GM19328 (cell line): ENCODE results near the gene MRPL49.
A peak's percentile ranks its signal among the peaks of the same experiment; 100 is the strongest.
"Not testable (repeated sequence)": the region's sequence is repeated elsewhere in the genome, so short reads cannot be mapped to it uniquely, and the experiment has no call there.

Experiments used
- ATAC-seq: cut with Tn5 transposase; IDR thresholded peaks from one replicate; pipeline ENCODE4 v1.9.1; 2021; ENCODE audit warnings: mild to moderate bottlenecking, moderate library complexity; ENCODE audit not compliant: unreplicated experiment

Gene MRPL49

GRCh38 chr11:65132238-65132987 lies 10.3 kb downstream of the MRPL49 start:
- ATAC-seq, result peak; percentile 47

GRCh38 chr11:65132988-65133700 lies 11.0 kb downstream of the MRPL49 start:
- no peak for ATAC-seq

- ATAC-seq, result no peak
Observed at GRCh38 chr11:65133724-65134123, 11.6 kb downstream of the MRPL49 start.

GRCh38 chr11:65134240-65134951 lies 12.3 kb downstream of the MRPL49 start, which contains the start of gene SYVN1:
Gene SYVN1 (minus strand): TSS chr11:65134519. CDS start chr11:65133601, 918 bp downstream.
- ATAC-seq, result peak; percentile 50

DNA sequence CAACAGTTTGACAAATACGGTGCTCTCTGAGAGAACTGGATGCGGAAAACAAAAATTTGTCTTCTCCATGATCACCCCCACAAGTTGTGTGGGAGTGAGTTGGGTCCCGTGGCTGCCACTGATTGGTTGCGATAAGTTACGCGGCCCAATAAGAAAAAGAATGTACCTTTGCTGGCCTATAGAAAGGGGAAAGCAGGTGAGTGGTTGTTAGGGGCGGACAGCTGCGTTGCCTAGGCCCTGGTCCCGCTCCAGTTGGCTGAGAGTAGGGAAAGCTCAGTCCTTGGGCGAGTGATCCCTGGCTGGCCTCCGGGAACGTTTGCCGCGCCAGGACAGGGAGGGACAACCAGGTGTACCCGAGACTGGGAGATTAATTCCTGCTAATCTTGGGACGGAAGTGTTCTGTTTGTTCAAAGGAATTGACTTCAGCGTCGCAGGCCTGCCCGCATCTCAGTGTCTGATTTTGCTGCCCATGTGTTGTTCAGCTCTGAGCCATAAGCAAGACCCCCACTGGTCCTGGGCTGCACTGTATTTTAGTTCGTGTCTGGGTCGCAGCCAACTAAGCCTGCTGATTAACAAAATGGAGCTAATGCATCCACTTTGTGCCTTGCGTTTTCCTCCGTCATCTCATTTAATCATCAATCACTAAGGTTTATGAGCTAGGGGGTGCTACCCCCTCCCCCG lies 13.0 kb downstream of the MRPL49 start:
- ATAC-seq, result peak; percentile 50

DNA sequence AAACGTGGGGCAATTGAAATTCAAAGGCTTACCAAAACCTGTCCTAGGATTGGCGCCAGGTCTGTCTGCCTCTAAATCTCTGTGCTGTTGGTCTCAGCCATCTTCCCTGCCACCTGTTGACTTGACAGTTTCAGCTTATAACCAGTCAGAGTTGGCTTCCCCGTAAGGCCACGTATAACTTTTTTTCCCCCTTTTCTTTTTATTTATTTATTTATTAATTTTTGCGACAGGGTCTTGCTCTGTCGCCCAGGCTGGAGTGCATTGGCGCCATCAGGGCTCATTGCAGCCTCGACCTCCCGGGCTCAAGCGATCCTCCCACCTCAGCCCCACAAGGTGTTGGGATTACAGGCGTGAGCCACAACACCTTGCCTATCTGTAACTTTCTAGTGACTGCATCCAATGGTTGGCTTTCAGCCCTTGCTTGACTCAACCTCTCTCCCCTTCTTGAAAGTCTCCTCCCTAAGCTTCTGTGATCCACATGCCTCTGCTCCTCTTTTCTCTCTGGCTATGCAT lies 13.6 kb downstream of the MRPL49 start:
- no peak for ATAC-seq

DNA sequence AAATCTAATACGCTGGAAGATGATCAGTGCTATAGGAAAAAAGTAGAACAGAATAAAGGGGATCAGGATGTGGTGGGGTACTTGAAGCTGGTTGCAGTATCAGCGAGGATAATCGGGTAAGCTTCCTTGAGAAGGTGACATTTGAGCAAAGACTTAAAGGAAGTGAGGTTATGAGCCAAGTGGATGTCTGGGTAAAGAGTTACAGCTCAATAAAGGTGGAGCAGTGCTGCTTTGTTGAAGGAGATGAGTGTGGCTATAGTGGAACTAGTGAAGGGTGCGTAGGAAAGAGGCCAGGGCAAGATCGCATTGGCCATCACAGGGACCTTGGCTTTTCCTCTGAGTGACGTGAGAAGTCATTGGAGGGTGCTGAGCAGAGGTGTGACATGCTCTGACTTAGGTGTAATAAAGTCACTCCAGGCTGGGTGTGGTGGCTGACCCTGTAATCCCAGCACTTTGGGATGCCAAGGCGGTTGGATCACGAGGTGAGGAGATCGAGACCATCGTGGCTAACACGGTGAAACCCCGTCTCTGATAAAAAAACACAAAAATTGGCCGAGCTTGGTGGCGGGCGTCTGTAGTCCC lies 14.5 kb downstream of the MRPL49 start:
- ATAC-seq, result no peak

DNA sequence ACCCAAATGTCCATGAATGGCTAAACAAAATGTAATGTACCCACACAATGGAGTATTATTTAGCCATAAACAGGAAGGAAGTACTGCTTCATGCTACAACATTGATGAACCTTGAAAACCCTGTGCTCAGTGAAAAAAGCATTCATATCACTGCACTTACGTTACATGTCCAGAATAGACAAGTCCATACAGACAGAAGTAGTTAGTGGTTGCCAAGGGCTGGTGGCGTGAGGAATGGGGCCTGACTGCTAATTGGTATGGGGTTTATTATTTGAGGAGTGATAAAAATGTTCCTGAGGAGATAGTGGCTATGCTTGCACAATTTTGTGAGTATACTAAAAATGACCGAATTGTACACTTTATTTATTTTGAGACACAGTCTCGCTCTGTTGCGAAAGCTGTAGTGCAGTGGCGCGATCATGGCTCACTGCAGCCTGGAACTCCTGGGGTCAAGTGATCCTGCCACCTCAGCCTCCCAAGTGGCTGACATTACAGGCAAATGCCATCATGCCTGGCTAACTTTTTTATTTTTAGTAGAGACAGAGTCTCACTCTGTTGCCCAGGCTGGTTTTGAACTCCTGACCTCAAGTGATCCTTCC lies 19.9 kb downstream of the MRPL49 start:
- ATAC-seq, result no peak

DNA sequence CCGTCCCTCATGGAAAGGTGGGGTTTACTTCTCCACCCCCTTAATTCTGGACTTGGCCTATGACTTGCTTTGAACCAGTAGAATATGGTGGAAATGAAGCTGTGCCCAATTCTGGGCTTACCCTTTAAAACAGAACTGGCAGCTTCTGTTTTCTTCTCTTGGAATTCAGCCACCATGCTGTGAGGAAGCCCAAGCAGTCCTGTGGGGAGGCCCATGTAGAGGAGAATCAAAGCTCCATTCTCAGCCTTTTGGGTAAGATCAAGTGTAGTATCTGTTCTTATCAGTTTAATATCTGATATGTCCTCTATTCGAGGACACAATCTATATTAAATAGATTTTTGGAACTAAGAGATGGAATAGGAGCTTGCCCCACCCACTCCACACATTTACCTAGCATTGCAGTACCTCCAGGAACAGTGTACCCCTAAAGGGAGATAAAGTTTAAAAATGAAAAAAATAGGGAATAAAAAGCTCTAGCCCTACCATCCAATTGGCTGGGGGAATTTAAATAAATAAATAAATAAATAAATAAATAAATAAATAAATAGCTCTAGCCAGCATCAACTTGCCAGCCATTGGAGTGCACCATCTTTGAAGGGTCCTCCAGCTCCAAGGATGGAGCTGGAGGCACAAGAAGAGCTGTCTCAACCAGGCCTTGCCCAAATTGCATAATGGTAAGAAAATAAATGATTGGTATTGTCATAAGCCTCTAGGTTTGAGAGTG lies 25.4 kb downstream of the MRPL49 start:
- ATAC-seq, result no peak

DNA sequence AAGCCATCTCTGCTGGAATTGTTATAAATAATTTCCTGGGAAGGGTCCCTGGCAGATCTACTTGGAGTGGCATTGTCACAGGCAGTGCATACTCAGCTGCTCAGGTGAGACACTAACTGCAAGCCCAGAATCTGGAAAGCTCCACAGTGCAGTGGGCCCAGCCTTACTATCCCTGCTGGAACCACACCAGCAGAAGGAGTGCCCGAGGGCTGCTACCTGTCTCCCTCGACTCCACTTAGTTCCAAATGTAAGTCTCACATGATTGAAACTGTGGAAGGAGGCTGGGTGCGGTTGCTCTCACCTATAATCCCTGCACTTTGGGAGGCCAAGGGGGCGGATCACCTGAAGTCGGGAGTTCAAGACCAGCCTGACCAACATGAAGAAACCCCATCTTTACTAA lies 26.5 kb downstream of the MRPL49 start:
- ATAC-seq, result no peak

DNA sequence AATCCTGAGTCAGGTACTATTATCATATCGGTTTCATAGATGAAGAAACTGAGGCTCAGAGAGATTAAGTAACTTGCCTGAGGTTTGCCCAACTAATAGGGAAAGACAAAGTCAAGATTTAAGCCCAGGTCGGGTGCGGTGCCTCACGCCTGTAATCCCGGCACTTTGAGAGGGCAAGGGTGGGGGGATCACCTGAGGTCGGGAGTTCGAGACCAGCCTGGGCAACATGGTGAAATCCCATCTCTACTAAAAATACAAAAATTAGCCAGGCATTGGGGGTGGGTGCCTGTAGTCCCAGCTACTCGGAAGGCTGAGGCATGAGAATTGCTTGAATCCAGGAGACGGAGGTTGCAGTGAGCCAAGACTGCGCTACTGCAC lies 28.0 kb downstream of the MRPL49 start:
- ATAC-seq, result not testable (repeated sequence)

GRCh38 chr11:65150509-65151299 lies 28.6 kb downstream of the MRPL49 start:
- ATAC-seq, result no peak

- no peak for ATAC-seq
Observed at GRCh38 chr11:65151331-65151899, 29.3 kb downstream of the MRPL49 start.

DNA sequence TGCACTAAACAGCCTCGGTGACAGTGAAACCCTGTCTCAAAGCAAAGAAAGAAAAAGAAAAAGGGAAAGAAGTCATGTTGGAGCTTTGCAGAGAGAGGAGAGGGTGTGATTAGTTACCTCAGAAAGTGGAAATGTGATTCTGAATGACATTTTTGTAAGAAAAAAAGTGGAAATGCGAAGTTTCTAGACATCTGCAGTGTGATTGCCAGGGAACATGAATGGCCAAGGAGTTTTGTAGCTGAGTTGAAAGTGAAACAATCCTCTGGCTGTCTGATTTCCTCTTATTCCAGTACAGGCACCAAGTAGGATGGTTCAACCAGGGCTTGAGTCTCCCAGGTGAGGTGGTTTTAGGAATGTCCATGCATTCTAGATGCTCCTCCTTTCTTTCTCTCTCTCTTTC lies 30.0 kb downstream of the MRPL49 start:
- no peak for ATAC-seq

DNA sequence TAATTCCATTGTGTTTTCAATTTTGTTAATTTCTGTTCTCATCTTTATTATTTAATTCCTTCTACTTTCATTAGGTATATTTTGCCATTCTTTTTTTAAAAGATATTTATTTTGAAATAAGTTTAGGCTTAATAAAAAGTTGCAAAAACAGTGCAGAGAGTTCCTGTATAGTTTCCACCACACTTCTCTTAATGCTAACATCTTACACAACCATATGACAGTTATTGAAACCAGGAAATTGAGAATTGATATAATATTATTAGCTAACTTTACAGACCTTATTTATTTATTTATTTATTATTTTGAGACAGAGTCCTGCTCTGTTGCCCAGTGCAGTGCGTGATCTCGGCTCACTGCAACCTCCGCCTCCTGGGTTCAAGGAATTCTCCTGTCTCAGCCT lies 34.1 kb downstream of the MRPL49 start:
- ATAC-seq, result no peak

GRCh38 chr11:65156926-65157325 lies 34.8 kb downstream of the MRPL49 start:
- no peak for ATAC-seq

DNA sequence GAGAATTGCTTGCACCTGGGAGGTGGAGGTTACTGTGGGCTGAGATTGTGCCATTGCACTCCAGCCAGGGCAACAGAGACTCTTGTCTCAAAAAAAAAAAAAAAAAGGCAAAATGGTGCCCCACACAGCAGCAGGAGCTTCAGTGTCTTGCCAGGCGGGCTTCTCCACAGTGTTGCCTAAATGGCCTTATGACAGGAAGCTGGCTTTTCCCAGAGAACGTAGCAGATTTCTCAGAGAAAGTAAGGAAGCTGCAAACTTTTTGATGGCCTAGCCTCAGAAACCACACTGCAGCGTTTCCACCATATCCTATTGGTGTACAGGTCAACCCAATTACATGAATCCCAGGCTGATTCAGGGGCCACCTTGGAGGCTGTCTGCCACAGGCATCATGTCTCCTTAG lies 35.2 kb downstream of the MRPL49 start:
- ATAC-seq, result no peak

GRCh38 chr11:65159012-65159411 lies 36.9 kb downstream of the MRPL49 start:
- ATAC-seq, result peak; percentile 64
